ENCODE data around the gene UROS.

- no peak for TF ChIP-seq CTCF (IDR thresholded peaks at IDR 0.05; ENCODE audit: insufficient read depth, low read length)
- no peak for TF ChIP-seq POLR2AphosphoS5 (IDR thresholded peaks at IDR 0.05; ENCODE audit: low read depth)
- no peak for TF ChIP-seq REST (IDR thresholded peaks at IDR 0.05; ENCODE audit: insufficient replicate concordance, low read depth)
Measured at GRCh38 chr10:125772112-125772863, 50.8 kb downstream of the UROS start.
